Activated CD8-positive, alpha-beta memory T cell treated with anti-CD3 and anti-CD28 coated beads for 1 hour (primary cell): Measurements from ENCODE around the gene EIF4G3.
"Not testable (repeated sequence)": the region's sequence is repeated elsewhere in the genome, so short reads cannot be mapped to it uniquely, and the experiment has no call there.

Experiments used
- DNase-seq, 2 donors: peaks; one replicate each; pipeline ENCODE4 v3.0.0-alpha.2; 2020; ENCODE audit warnings: low read depth in 1 of 2; ENCODE audit errors: extremely low read depth in 1 of 2

EIF4G3 gene

DNA sequence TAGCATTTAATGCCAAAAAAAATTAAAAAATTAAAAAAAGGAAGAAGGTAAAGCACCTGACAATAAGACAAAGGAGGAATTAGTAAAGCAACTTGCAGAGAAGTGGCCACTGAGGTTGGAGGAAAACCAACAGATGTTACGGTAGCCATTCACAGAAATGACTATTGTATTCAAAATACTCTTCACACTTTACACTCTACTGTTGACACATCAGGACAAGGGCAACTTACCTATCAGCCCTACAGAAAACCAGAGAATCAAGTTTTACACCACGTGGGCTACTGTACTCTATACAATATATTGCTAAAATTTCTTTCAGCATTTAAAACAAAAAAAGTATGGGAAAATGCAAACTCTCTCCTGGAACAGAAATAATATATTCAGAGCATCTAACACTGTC is 70.0 kb downstream of the EIF4G3 start:
- no peak for DNase-seq

- DNase-seq = no peak
Observed at GRCh38 chr1:21106238-21106637, 70.5 kb downstream of the EIF4G3 start.

GRCh38 chr1:21105807-21106206 is 70.9 kb downstream of the EIF4G3 start:
- no peak for DNase-seq

GRCh38 chr1:21104683-21105082 is 72.0 kb downstream of the EIF4G3 start:
- no peak for DNase-seq

DNA sequence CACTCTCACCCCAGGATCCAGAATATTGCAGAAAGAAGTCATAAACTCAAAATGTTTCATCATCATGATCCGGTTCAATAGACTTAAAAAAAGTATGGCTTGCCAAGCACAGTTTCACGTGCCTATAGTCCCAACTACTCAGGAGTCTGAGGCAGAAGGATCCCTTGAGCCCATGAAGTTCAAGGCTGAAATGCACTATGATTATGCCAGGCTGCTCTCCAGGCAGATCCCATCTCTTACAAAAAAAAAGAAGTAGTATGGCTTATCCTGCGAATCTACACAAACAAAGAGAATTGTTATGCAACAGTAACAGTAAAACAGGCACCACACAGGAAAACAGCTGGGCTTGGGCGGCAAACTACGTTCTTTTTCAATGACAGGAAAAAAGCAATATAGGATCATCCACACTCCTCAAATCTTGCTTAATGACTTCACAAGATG is 76.2 kb downstream of the EIF4G3 start:
- no peak for DNase-seq

GRCh38 chr1:21099869-21100131 is 76.9 kb downstream of the EIF4G3 start:
- no peak for DNase-seq

DNA sequence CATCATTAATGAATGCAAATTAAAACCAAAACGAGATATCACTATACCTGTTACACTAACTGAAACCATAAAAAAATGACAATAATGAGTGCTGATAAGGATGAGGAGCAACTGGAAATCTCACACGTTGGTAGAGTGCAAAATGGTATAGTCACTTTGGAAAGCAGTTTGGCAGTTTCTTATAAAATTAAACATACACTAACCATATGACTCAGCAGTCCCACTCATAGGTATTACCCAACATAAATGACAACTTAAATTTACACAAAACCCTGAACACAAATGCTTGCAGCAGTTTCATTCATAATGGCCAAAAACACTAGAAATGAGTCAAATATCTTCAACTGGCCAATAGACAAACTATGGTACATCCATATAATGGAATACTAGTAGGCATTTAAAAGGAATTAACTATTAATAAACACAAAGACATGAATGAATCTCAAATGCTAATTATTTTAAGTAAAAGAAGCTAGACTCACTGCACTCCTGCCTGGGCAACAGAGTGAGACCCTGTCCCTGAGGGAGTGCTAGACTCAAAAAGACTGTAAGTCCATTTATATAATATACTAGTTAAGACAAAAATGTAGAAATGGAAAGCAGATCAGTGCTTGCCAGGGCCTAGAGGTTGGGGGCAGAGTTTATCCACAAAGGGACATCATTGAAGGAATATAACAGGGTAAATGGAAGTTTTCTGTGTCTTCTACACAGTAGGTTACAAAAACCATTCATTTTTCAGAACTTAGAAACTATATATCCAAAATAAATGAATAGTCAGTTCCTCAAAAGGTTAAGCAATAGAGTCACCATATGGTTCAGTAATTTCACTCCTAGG is 77.4 kb downstream of the EIF4G3 start:
- DNase-seq = no peak

- no peak for DNase-seq
Observed at GRCh38 chr1:21098186-21098915, 78.3 kb downstream of the EIF4G3 start.

- no peak for DNase-seq
Observed at GRCh38 chr1:21097729-21098128, 79.0 kb downstream of the EIF4G3 start.

DNA sequence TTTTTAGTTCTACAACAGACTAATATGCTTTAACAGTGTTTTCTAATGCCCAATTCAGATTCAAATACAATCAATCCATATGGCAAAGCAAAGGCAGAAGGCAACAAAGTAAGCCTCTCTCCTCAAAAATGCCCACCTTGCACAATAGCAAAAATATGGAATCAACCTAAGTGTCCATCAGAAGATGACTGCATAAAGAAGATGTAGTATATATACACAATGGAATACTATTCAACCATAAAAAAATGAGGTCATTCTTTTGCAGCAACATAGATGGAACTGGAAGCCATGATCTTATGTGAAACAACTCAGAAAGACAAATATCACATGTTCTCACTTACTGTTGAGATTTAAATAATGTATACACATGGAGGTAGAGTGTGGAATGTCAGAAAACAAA is 80.7 kb downstream of the EIF4G3 start:
- no peak for DNase-seq

DNA sequence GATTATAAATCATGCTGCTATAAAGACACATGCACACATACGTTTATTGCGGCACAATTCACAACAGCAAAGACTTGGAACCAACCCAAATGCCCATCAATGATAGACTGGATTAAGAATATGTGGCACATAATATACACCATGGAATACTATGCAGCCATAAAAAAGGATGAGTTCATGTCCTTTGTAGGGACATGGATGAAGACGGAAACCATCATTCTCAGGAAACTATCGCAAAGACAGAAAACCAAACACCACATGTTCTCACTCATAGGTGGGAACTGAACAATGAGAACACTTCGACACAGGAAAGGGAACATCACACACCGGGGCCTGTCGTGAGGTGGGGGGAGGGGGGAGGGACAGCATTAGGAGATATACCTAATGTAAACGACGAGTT is 82.4 kb downstream of the EIF4G3 start:
- DNase-seq = not testable (repeated sequence)

GRCh38 chr1:21093271-21093958 is 83.3 kb downstream of the EIF4G3 start:
- not testable (repeated sequence) for DNase-seq

GRCh38 chr1:21092545-21092944 is 84.2 kb downstream of the EIF4G3 start:
- not testable (repeated sequence) for DNase-seq

GRCh38 chr1:21091053-21091690 is 85.5 kb downstream of the EIF4G3 start:
- DNase-seq = not testable (repeated sequence)

- DNase-seq = no peak
Observed at GRCh38 chr1:21090463-21090862, 86.2 kb downstream of the EIF4G3 start.

GRCh38 chr1:21089731-21090130 is 87.0 kb downstream of the EIF4G3 start:
- no peak for DNase-seq

- DNase-seq = no peak
Observed at GRCh38 chr1:21089299-21089698, 87.4 kb downstream of the EIF4G3 start.

GRCh38 chr1:21084111-21084810 is 92.4 kb downstream of the EIF4G3 start:
- DNase-seq = no peak

GRCh38 chr1:21082073-21082472 is 94.6 kb downstream of the EIF4G3 start:
- no peak for DNase-seq

DNA sequence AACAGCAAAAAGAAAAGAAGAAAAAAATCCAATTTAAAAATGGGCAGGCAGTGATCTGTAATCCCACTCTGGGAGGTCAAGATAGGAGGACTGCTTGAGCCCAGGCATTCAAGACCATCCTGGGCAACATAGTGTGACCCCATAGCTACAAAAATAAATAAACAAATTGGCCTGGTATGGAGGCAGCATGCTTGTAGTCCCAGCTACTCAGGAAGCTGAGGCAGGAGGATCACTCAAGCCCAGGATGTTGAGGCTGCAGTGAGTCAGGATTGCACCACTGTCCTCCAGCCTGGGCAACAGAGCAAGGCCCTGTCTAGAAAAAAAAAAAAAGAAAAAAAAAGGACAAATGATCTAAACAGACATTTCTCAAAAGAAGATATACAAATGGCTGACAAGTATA is 99.6 kb downstream of the EIF4G3 start:
- DNase-seq = no peak

DNA sequence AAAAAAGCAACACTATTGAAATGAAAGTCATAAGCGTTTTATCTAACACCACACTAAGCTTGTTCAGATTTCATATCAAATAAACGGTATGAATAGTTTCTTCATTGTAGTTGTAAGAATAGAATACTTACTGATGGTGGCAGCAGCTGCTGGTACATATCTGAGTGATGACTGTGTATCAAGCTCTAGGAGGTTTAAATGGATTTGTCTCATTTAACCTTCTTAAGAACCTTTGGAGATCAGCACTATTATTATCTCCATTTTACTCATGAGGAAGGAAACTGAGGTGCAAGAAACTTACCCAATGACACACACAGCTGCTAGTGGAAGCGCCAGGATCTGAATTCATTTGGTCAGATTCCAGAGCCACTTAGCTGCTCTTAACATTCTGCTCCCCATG is 104.0 kb downstream of the EIF4G3 start:
- no peak for DNase-seq
